Stimulated activated CD4-positive, alpha-beta T cell treated with anti-CD3 and anti-CD28 coated beads, Interleukin-12 subunit alpha, Interleukin-12 subunit beta, amount 100 ng/mL, for 24 hours (primary cell): Measurements from ENCODE around the gene NAA40.
"Not testable (repeated sequence)": the region's sequence is repeated elsewhere in the genome, so short reads cannot be mapped to it uniquely, and the experiment has no call there.

Experiments
- DNase-seq, 2 experiments: peaks; one replicate each; pipeline ENCODE4 v3.0.0-alpha.2; 2020; ENCODE audit warnings: low read depth in 2 of 2

NAA40 gene

GRCh38 chr11:63939397-63939891 is 642 bp downstream of the NAA40 start:
- no peak for DNase-seq

- DNase-seq, result no peak
These were observed 2.0 kb downstream of the NAA40 start for GRCh38 chr11:63940786-63941185.

- no peak for DNase-seq
These were observed 3.1 kb downstream of the NAA40 start for GRCh38 chr11:63941901-63942300.

- DNase-seq, result no peak
These were observed 4.0 kb downstream of the NAA40 start for GRCh38 chr11:63942803-63943202.

GRCh38 chr11:63944987-63945386 is 6.2 kb downstream of the NAA40 start:
- no peak for DNase-seq

DNA sequence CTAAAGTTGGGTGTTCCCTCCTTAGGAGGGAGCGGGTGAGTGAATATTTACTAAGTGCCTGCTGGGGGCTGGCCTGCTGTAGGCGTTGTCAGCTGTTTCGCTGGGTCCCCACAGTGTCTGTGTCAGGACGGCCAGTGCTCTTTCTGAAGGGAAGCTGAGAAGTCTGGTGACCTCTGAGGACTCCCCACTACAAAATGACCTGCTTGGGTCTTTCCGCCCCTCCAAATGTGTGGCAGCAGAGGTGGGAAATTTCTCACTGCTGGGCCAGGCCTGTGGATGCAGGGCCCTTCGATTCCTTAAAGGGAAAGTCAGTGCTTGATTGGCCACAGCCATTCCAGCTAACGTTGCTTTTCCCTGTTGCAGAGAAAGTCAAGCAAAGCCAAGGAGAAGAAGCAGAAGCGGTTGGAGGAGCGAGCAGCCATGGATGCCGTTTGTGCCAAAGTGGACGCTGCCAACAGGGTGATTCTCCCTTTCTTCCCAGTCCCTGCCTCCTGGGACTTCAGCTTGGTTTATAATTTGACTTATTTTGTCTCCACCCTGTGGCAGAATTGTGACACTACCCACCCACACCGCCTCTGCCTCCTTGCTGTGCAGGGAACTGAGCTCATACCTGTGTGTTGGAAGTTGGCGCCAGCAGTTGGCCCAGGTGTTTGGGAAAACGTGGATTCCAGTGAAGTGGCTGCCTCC is 6.8 kb downstream of the NAA40 start:
- DNase-seq, result peak in 1 of 2 experiments; percentile 26

GRCh38 chr11:63951779-63952536 is 13.2 kb downstream of the NAA40 start:
- no peak for DNase-seq

DNA sequence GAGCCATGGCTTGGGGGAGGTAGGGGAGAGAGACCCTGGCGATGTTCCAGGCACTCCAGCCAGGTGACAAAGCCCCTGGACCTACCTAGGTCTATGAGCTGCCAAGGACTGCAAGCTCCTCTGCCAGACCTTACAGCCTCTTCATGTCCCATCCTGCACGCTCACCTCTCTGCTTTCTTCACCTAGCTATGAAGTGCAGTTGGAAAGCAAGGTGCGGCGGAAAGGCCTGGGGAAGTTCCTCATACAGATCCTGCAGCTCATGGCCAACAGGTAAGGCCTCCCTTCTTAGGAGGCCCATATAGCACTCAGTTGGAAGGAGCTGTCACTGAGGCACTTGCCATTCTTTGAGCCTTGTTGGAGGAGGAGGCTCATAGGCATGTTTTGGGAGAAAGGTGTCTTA is 13.8 kb downstream of the NAA40 start:
- no peak for DNase-seq

DNA sequence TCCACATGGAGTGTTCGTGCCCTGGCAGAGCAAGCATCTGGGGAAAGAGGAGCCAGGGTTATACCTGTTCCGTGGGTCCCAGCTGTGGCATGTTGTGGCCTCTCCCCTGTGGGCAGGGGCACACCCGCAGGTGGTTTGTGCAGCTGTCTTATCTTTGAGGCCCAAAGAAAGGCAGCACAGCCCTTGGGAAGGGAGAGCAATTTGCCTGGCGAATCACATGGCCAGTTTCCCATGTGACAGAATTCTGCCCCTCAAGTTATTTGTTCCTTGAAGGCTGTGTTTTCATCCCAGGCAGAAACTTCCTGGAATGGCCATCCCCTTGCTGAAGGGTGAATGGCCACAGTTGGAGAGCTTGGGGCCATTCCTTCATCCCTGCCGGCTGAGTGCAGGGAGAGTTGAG is 19.2 kb downstream of the NAA40 start:
- no peak for DNase-seq

- no peak for DNase-seq
These were observed 23.0 kb downstream of the NAA40 start for GRCh38 chr11:63961608-63962412.

DNA sequence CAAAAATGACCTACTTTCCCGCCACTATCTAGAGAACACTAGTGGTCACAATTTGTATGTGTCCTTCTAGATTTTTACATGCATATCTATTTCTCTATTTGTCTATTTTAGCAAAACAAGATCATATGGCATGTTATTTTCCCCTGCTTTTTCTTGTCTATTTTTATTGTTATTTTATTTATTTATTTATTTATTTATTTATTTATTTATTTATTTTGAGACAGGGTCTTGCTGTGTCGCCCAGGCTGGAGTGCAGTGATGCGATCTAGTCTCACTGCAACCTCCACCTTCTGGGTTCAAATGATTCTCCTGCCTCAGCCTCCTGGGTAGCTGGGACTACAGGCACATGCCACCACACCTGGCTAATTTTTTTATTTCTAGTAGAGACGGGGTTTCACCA is 25.1 kb downstream of the NAA40 start:
- DNase-seq, result not testable (repeated sequence)

- DNase-seq, result no peak
These were observed 27.6 kb downstream of the NAA40 start for GRCh38 chr11:63966444-63966843.

DNA sequence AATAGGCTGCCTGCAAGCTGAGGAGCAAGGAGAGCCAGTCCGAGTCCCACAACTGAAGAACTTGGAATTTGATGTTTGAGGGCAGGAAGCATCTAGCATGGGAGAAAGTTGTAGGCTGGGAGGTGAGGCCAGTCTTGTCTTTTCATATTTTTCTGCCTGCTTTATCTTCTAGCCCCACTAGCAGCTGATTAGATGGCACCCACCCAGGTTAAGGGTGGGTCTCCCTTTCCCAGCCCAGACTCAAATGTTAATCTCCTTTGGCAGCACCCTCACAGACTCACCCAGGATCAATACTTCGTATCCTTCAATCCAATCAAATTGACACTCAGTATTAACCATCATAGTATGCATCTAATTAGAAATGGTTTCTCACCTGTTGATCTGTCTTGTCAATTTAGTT is 30.7 kb downstream of the NAA40 start:
- no peak for DNase-seq

- no peak for DNase-seq
These were observed 32.1 kb downstream of the NAA40 start for GRCh38 chr11:63970902-63971301.

DNA sequence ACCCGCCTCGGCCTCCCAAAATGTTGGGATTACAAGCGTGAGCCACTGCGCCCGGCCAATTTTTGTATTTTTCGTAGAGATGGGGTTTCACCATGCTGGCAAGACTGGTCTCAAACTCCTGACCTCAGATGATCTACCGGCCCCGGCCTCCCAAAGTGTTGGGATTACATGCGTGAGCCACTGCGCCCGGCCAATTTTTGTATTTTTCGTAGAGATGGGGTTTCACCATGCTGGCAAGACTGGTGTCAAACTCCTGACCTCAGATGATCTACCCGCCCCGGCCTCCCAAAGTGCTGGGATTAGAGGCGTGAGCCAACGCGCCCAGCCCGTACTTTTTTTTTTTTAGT is 35.1 kb downstream of the NAA40 start:
- not testable (repeated sequence) for DNase-seq

- DNase-seq, result peak; percentile 88 to 95
These were observed 35.7 kb downstream of the NAA40 start, which contains the start of gene COX8A for GRCh38 chr11:63974259-63975143. Gene COX8A, plus strand, starts transcription at chr11:63974620. Its CDS starts 61 bp downstream, at chr11:63974681.

- DNase-seq, result no peak
These were observed 39.9 kb downstream of the NAA40 start for GRCh38 chr11:63978551-63979239.

- no peak for DNase-seq
These were observed 40.6 kb downstream of the NAA40 start for GRCh38 chr11:63979426-63979825.

- peak; percentile 40 to 60 for DNase-seq
These were observed 47.0 kb downstream of the NAA40 start for GRCh38 chr11:63985812-63986155.

DNA sequence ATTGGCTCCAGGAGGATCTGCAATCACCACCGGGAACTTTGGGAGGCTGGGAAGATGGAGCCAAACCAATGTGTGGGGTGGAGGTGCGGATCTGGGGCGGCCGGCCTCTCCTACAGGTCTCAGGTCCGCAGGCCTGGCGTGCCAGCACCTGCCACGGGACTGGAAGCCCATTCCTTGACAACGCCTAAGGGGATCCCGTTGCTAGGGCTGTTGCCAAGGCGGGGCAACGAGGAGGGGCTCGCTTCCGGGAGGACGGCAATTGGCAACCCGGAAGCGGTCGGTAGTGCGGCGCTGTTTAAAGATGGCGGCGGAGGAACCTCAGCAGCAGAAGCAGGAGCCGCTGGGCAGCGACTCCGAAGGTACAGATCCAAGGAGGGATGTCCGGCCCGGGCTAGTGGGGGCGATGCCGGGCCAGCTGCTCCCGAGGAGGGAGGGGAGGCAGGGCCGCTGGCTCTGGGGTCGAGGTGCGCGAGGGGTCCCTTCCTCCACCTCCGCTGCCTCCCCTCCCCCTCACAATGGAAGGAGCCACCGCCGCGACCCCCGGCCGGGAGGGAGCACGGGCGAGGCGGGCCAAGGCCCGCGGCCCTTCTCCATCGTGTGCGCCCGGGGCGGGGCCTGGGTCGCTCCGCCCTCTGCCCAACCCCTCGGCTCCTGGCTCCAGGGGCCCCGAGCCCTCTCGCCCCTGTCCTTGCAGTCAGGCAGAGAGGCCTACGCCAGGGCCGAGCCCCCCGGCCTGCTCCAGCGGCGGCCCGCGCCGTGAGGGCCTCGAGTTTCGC is 47.5 kb downstream of the NAA40 start, which contains the start of gene OTUB1:
TSS of gene OTUB1 (plus strand) at position 283 of the 776 bp plus-strand sequence. CDS start at position 302, 19 bp downstream.
- peak; percentile 76 to 85 for DNase-seq
